ENCODE measurements around the gene LDHD. TPM values are rescaled to one million over a fixed set of nuclear protein-coding genes. Genes with fewer than 3 reads are reported as not detected.
A peak's percentile ranks its signal among the peaks of the same experiment; 100 is the strongest.
"Not testable (repeated sequence)": the region's sequence is repeated elsewhere in the genome, so short reads cannot be mapped to it uniquely, and the experiment has no call there.

LDHD gene
- 1 to 10 TPM; 1.7 to 3.4 (median 3.1) TPM for polyA plus RNA-seq (ENCODE audit: insufficient read depth in 1 of 5, insufficient read length in 5 of 5, low replicate concordance in 1 of 5)
- long read RNA-seq, donor 1: 0 reads
- long read RNA-seq, donor 2: 0 reads
- long read RNA-seq, donor 3, partial matches to known transcripts: 0 of 1 reads
- long read RNA-seq, donor 3, other reads (novel, unspliced or antisense): 0 of 1 reads
- long read RNA-seq, donor 4: 0 reads
- long read RNA-seq, donor 5: 0 reads
- long read RNA-seq, donor 6, partial matches to known transcripts: 0 of 2 reads
- long read RNA-seq, donor 6, other reads (novel, unspliced or antisense): 0 of 2 reads
- long read RNA-seq, donor 7: 0 reads
- long read RNA-seq, donor 8: 0 reads

DNA sequence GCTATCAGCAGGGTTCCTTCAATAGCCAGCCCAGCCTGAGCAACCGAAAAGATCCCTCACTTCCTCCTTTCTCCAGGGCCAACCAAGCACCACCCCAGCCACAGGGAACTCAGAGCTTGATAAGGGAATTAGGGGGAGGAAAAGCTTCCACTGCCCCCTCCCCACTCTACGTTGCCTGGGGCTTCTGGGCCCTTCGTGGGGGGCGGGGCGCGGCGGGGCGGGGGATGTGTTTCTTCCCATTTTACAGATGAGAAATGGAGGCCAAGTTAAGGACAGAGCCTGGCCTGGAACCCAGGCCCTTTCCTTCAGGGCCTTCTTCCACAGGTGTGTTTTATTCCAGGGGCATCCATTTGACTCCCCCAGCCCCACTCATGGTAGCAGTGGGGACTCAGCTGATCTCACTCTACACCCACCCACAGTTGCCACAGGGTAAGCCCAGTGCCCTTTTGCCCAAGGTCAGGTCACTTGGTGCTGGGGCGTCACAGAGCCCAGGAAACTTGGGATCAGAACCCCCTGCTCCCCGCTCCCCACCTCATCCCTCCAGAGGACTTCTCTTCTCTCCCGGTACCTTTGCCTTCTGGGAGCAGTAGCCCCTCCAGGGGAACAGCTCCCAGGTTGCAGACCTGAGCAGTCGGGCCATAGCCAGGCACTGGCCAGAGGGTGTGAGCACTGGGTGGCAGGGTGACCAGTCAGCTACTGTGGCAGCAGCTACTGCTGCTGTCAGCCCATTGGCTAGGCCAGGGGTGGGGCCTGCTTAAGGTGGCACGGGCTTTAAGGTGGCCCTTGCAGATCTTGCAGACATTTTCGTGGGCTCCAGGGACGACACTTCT lies at the start of gene LDHD:
Gene LDHD, minus strand, starts transcription at position 700 of the 830 bp plus-strand sequence. Its CDS starts 60 bp downstream, at position 640.
- no peak for DNase-seq

- no peak for DNase-seq
These were observed 43.8 kb upstream of the LDHD start for GRCh38 chr16:75160386-75160785.

GRCh38 chr16:75152635-75153034 lies 36.1 kb upstream of the LDHD start:
- no peak for DNase-seq

DNA sequence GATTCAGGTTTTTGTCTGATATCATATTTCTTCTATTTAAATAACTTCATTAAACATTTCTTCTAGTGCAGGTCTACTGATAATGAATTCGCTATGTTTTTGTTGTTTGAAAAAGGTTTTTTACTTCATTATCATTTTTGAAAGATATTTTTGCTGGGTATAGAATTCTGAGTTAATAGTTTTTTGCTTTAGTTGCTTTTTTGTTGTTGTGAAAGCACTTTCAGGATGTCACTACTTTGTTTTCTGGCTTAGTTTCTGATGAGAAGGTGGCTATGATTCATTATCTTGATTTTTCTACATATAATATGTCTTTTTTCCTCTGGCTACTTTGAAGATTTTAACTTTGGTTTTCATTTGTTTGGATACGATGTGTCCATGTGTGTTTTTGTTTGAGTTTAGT lies 35.2 kb upstream of the LDHD start:
- no peak for DNase-seq

- DNase-seq: peak; percentile 92 to 93
These were observed 32.0 kb upstream of the LDHD start, which contains the start of gene ZFP1 for GRCh38 chr16:75148311-75149195. TSS of gene ZFP1 (plus strand) at chr16:75148524. CDS start at chr16:75152952, 4,428 bp downstream.

DNA sequence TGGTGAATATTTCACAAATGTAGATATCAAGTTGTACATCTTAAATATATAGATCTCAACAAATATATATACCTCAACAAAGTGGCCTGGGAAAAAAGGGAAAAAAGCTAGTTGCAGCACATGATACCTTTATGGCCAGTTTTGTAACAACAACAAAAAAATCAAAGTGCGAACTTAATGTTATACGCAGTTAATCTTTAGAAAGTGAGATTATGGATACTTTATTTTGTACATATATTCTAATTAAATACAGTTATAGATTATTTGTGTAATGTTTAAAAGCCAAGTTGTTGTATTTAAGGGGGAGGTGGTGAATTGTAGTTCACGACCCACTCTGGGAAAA lies 31.4 kb upstream of the LDHD start:
- no peak for DNase-seq

- no peak for DNase-seq
These were observed 27.4 kb upstream of the LDHD start for GRCh38 chr16:75143941-75144340.

DNA sequence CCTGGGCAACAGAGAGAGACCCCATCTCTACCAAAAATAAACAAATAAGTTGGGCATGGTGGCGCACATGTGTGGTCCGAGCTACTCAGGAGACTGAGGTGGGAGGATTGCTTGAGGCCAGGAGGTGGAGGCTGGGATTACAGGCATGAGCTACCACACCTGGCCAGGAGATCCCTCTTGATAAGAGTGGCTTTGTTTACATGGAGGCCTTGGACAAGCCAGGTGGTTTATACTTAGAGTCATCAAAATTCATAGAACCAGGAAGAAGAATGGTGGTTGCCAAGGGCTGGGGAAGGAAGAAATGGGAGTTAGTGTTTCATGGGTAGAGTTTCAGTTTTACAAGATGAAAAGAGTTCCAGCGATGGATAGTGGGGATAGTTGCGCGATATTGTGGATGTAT lies 22.9 kb upstream of the LDHD start:
- DNase-seq: no peak

DNA sequence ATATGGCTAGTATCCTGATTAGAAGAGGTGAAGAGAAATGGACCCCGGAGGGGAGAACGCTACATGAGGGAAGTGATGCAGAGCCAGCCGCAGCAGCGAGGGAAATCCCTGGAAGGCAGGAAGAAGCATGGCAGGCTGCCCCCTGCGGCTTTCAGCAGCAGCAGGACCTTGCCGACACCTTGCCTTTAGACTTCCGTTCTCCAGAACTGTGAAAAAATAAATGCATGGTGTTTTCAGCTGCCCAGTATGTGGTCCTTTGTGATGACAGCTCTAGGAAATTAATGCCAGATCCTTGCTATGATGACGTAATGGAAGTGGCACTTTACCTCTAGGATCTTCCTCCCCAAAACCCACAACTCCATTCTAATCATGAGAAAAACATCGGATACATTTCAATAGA lies 22.1 kb upstream of the LDHD start:
- no peak for DNase-seq

GRCh38 chr16:75138233-75138632 lies 21.7 kb upstream of the LDHD start:
- DNase-seq: no peak

GRCh38 chr16:75131081-75131480 lies 14.5 kb upstream of the LDHD start:
- no peak for DNase-seq

DNA sequence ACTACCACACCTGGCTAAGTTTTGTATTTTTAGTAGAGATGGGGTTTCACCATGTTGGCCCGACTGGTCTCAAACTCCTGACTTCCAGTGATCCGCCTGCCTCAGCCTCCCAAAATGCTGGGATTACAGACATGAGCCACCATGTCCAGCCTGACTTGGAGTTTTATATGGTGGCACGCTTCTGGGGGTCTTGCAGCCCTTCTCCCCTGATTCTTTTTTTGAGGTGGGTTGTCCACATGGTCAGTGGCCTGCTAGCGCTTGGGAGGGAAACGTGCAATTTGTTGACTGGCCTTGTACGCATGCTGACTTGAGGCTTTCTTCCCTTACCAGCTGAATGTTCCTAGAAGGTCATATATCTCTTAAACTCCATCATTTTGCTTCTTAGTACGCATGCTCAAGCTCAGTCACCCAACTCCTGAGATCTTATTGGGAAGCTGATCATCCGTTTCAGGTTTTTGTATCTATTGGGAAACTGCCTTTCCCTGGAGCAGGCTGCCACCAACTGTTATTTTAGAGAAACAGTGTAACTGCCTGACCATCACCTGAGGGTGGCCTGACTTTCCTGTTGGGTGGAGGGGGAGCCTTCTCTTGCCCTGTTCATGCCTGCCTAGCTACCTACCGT lies 13.7 kb upstream of the LDHD start:
- no peak for DNase-seq

DNA sequence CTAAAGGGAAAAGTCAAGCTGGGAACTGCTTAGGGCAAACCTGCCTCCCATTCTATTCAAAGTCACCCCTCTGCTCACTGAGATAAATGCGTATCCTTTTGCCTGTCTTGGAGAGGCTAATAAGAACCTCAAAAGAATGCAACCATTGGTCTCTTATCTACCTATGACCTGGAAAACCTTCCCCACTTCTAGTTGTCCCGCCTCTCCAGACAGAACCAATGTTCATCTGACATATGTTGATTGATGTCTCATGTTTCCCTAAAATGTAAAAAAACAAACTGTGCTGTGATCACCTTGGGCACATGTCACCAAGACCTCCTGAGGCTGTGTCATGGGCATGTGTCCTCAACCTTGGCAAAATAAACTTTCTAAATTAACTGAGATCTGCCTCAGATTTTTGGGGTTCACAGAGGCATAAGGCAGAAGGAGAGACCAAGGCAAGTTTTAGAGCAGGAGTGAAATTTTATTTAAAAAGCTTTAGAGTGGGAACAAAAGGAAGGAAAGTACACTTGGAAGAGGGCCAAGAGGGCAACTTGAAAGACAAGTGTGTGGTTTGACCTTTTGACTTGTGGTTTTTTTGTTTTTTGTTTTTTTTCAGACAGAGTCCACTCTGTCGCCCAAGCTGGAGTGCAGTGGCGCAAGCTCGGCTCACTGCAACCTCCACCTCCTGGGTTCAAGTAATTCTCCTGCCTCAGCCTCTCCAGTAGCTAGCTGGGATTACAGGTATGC lies 13.0 kb upstream of the LDHD start:
- not testable (repeated sequence) for DNase-seq

- no peak for DNase-seq
These were observed 11.3 kb upstream of the LDHD start for GRCh38 chr16:75127713-75128415.

- no peak for DNase-seq
These were observed 6.0 kb upstream of the LDHD start for GRCh38 chr16:75122609-75123008.

DNA sequence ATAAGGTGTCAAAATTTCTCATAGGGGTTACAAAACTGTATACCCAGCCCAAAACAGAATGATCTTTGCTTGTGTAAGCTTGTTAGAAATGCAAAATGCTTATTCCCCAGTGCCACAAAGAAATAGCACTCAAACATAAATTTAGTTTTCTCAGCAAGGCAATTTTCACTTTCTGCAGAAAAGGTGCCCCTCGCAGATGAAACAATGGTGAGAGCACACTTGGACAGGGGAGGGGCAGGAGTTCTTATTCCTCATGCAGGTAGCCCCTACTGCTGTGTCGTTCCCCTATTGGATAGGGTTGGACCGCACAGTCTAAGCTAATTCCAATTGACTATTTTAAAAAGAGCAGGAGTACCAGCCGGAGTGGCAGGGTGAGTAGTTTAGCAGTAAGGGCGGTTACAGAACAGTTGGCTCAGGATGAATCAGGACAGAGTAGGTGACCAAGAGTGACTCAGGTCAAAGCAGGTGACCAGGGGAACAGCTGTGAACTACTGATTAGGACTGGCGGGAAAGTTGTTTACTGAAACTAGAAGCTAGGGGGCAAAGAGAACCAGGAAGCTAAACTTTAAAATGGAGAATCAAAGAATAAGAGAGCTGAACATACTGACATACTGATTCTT lies 5.5 kb upstream of the LDHD start:
- no peak for DNase-seq

DNA sequence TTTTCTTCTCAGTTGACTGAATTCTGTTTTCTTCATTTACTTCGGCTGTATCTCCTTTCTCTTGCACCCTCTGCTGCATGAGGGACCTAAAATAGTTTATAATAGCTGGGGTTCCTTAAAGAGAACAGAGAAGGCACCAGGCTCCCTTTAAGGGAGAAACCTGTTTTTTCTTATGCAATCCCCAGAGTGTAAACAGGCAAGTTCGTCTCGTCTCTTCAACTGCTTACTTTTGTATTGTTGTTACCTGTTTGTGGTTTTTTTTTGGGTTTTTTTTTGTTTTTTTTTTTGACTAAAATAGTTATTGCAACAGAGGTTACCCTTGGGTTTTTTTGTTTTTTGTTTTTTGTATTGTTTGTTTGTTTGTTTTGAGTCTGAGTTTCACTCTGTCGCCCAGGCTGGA lies 3.7 kb upstream of the LDHD start:
- DNase-seq: no peak

DNA sequence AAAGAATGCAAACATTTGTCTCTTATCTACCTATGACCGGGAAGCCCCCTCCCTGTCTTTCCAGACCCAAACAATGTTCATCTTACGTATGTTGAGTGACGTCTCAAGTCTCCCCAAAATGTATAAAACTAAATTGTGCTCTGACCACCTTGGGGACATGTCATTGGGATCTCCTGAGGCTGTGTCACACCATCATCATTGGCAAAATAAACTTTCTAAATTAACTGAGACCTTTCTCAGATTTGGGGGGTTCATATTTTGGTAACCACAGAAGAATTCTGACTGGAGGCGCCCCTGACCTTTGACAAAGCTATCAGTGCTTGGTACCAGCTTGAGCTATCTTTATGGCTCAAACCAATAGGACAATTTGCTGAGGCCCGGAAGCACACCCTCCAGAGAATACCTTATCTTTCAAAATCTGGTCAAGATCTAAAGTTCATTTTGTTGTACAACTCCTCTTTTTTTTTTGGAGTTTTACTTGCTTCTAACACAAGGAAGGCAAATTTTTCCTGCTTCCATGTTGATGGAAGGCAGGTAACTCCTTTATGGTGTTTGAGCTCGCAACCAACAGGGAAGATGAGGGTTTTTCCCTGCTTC lies 2.5 kb upstream of the LDHD start:
- no peak for DNase-seq

DNA sequence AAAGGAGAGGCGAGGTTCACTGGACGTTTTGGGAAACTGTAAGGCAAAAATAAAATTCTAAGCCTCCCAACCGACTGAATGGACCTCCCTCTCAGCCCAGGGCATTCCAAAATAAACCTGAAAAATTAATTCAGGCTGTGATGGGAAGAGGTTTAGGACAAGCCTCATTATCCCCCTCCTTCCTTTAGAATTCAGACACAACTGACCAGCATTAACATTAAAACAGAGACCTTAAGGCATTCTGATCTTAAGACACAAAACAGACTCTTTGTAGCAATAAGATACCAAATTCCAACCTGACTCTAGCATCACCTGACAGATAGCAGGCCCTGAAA lies 298 bp upstream of the LDHD start:
- no peak for DNase-seq

Measured in right lung (tissue), 10 donors.